Measurements from ENCODE around the gene WAC. TPM values are rescaled to one million over a fixed set of nuclear protein-coding genes. Genes with fewer than 3 reads are reported as not detected.

Gene WAC
- total and polyA plus RNA-seq, 10 of the 15 experiments (the other 5 are each of a cell fraction or from before 2014, with no cell fraction given): 26.5 to 131 (median 69.4) TPM

DNA sequence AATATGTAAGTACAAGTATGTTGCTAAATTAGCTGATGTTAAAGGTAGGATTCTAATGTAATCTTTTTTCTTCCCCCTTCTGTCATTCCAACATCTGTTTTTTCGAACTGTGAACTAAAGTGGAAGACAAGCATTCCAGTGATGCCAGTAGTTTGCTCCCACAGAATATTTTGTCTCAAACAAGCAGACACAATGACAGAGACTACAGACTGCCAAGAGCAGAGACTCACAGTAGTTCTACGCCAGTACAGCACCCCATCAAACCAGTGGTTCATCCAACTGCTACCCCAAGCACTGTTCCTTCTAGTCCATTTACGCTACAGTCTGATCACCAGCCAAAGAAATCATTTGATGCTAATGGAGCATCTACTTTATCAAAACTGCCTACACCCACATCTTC is 62.7 kb downstream of the WAC start (continued):
- TF ChIP-seq BCLAF1 (IDR thresholded peaks at IDR 0.05) (no peak), IKZF2 (IDR thresholded peaks at IDR 0.05) (no peak), RCOR1 (conservative IDR thresholded peaks at IDR 0.05; ENCODE audit: low read depth, low read length) (no peak), CBX5 (IDR thresholded peaks at IDR 0.05; ENCODE audit: low read depth) (no peak), ZZZ3 (IDR thresholded peaks at IDR 0.05; ENCODE audit: control insufficient read depth, insufficient read length, low read depth) (no peak), ZNF592 (IDR thresholded peaks at IDR 0.05) (no peak), LARP7 (IDR thresholded peaks at IDR 0.05) (no peak), ZNF622 (IDR thresholded peaks at IDR 0.05) (no peak)
